HG02798 (cell line): ENCODE results near the gene CHI3L1.
A peak's percentile ranks its signal among the peaks of the same experiment; 100 is the strongest.

Source experiments
- ATAC-seq: cut with Tn5 transposase; IDR thresholded peaks from one replicate; pipeline ENCODE4 v1.9.1; 2021; ENCODE audit warnings: mild to moderate bottlenecking; ENCODE audit not compliant: unreplicated experiment, poor library complexity

Gene CHI3L1

DNA sequence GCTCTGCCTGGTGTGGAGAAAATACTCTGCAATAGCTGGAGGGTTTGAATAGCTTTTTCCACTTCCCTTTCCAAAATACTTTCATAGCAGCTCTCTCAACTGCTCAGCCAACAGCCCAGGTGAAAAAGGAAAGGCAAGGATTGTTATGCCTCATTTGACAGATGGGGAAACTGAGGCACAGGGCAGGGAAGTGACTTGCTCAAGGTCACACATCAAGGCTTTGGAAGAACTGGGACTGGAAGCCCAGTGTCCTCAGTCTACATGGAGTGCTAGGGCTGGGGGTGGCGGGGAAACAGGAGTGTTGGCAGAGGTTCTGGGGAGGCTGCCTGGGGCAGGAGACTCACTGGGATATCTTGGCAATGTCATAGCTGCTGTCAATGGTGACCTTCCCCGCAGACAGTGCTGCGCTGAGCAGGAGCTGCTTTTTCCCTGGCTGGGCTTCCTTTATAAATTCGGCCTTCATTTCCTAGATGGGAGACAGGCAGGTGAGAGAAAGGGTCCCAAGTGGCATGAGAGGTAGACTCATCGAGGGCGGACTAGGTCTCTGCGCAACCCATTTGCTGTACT lies 4.0 kb downstream of the CHI3L1 start:
- no peak for ATAC-seq

DNA sequence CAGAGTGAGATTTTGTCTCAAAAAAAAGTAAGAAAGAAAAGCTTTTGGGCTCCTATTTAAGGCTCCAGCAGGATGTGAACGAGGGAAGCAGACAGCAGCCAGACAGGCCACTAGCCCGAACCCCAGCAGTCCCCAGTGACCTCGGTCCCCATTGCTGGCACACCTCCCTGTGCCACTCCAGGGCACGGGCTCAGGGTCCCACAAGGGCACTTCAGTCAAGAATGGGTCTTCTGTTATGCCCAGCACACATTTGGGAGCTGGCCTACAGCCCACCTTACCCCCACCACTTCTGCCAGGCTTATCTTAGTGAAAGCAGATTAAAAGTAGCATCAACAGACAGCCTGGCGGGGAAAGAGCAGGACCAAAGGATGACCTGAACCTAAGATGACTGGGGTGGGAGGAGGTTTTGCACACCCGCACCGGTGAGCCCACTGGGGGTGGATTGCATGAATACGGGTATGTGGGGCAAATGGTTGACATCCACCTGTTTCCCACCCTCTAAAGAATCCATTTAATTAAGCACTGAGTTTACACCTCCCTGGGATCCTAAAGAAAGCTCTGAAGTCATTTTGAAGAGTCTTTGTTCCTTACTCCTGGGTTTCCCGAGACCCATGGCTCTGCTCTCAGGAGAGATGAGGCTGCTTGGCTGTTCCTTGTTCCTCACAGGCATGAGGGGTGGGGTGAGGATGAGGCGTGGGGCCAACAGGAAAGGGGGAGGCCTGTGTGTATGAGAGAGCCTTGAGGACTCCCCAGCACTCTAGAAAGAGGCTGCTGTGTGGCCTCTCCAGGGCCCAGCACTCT lies 4.7 kb downstream of the CHI3L1 start:
- ATAC-seq, result no peak

DNA sequence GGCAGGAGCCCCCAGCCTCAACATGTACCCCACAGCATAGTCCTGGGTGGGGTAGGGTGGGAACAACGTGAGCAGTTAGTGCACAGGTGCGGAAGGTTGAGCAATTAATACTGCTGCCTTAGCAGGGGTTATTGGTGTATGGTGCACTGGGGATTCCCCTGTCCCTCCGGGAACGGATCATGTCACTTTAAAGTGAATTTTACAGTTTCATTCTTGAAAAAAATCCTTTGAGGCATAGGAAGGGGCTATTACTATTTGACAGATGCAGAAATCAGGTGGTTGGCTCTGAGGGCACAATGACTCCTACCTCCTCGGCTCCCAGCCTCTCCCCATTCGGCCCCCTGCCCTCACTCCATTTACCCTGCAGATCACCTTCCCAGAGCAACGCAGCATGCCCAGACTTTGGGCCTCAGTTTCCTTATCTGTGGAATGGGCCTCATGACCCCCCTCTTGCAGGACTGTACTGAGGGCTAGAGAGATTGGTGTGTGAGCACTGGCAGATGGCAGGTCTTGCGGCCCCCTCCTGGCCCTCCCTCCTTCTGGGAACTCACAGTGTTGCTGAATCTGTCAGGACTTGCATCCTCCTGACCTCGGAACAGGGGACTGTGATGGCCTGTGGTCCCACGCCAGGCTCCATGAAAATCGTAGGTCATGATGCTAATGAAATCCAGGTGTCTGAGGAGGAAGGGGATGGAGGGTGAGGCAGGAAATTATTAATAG lies 5.7 kb downstream of the CHI3L1 start:
- ATAC-seq, result no peak

DNA sequence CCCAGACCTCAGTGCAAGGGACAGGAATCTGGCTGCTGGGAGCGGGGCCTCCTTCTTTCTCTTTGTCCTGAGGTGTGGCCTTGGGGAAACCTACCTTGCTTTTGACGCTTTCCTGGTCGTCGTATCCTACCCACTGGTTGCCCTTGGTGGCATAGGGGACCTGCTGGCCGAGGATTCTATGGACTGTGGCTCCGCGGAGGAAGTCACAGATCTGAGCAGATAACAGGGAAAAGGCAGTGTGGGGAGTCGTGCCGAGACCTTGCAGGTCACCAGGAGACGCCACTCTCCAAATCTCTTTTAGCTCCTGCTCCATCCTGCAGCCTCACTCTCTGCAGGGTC lies 6.9 kb downstream of the CHI3L1 start:
- no peak for ATAC-seq

DNA sequence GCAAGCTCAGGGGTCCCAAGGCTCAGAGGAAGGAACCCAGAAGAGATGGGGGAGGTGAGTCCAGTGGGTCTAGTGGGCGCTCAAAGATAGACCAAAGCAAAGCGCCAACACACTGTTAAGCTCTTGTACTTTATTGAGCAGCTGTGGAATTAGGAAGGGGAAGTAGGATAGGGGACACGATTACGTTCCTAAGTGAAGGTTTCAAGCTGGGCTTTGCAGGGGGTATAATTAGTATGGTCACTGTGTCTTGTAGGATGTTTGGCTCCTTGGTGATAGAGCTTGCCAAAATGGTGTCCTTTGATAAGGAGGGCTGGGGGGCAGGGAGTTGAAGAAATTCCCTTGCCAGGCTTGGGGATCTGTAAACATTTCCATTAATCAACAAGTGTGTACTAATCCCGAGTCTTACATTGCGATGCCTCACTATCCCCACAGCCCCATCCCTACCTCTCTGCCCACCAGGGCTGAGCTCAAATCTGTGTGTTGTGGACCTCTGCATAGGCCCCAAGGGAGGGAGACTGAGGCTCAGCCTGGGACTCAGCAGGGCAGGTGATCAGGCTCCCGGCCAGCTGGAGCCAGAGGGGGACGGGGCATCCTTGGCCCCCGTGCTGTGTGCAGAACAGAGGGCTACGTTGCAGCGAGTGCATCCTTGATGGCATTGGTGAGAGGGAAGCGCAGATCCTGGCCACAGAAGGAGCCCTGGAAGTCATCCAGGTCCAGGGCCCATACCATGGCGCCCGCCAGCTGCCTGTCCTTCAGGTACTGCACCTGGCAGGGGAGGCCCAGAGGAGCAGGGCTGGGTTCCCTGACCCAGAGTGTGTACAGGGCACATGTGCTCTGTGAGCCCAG lies 7.5 kb downstream of the CHI3L1 start:
- no peak for ATAC-seq

DNA sequence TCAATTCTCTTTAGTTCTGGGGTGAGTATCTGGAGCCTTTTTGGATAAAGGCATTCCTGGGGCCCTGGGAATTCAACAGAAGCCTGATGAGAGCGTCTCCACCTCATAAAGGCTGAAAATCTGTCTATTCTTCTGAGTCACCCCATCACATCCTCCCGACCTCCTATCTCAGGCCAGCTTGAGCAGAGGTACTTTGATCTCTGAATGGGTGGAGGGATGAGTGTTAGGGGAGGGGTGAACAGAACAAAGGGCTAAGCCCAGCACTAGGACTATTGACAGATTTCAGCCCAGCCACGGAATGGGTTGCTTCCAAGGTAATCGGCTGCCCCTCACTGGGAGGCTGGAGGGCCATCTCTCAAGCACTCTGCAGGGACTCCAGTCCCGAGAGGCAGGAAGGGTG lies 8.4 kb downstream of the CHI3L1 start:
- no peak for ATAC-seq

DNA sequence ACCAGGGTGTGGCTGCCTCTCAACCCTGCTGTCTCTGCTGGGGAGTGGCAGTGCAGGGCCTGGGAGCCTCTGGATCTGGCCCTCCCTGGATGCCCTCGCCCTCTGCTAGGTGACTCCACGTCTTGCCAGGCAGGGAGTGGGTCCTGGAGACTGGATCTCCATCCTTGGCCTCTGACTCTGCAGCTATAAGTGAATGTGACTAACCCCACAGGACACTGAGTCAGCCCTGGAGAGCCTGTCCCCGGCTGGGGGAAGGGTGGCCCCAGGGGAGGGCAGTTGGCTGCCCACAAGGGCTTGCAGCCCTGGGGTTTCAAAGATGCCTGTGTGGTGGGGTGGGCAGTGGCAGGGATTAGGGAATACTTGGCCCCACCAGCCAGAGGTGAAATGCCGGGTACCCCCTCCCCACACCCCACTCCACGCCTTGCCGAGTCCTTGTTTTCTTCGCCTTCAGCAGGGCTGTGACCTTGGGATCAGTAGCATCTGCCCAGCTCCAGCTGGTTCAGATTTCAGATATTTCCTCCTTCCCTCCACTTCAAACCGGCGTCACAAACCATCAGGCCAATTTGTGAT lies 8.9 kb downstream of the CHI3L1 start:
- ATAC-seq, result no peak

DNA sequence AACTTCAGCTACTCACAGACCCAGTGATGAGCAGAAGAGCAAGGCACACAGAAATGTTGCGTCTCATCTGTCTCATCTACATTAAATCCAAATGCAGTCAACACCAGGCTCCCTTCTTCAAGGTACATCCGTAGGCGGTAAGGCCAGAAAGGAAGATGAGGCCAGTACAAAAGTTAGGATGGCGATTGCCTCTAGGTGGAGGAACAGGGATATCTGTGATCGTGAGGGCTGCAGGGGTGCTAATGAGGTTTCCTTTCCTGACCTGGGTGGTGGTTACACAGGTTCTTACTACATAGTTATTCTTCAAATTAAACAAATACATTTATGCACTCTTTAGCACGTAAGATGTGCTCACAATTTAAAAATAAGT lies 9.5 kb downstream of the CHI3L1 start:
- no peak for ATAC-seq

DNA sequence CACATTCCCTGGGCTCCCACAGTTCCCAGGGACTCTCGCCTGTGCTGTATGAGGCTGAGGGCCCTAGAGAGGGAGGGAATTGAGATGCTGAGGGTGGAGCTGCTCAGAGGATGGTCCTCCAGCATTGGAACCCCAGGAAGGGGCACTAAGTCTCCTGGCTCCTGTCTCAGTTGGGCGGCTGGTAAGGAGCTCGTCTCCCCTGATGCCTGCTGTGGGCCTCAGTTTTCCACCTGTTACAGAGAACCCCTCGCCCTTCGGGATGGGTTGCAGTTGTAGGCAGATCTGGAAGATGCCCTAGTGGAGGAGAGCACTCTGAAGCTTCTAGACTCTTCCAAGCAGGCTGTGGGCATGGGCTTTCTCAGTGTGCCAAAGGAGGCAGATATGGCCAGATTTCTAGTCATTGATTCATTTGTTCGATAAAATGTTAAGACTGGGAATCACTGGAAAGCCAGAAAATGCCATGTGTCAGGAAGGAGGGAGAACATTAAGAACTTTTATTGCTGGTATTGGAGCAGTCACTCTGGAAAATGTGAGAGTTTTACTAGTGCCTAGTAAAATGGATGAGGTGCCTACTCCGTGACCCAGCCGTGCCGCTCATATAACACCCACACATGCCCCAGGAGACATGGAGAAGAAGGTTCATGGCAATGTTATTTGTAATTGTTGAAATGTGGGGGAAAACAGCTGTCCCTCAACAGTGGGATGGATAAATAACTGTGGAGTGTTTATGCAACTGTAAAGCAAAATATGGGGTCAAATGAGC lies 10.1 kb downstream of the CHI3L1 start:
- no peak for ATAC-seq

DNA sequence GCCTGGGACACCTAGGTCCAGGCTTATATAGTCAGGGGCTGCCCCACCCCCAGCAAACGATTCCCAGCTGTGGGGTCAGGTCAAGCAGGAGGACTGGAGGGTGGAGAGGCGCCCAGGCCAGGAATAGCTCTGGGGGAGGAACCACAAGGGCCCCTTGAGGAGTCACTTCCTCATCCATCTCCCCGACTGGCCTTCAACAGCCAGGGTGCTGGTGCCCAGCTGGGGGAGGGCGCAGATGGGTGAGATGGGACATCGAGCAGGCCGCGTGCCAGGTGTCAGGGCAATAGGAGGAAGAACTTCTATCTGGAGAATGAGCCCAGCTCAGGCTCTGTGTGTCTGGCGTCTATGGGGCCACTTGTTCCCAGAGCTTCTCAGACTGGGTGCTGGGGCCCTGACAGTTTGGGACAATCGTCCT lies 10.7 kb downstream of the CHI3L1 start:
- ATAC-seq, result no peak

DNA sequence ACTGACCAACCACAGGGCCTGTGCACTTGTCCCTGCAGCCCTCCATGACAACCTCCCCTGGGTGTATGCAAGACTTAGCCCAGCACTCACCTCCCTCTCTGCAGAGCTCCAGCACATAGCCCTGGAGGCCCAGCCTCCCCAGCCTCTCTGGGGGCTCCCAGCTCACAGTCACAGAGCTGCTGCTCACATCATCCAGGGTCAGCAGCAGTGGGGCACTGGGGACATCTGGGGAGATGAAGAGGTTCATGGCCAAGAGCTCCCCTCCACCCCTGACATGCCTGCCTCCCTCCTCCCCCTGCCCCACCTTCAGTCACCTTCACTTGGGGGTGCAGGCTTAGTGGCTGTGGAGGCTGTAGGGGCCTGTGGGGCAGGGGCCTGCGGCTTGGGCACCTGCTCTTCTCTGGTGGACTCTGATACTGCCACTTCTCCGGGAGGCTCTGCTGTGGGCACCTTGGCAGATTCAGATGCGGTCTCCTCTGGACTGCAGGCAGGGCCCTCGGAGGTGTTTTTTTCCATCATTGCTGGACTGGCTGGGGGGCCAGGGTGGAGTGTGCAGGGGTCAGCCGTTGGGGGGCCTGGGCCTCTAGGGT lies 11.2 kb downstream of the CHI3L1 start, which contains the start of gene MYBPH:
Gene MYBPH, minus strand, starts transcription at position 590 of the 590 bp plus-strand sequence. Its CDS starts 71 bp downstream, at position 519.
- no peak for ATAC-seq

DNA sequence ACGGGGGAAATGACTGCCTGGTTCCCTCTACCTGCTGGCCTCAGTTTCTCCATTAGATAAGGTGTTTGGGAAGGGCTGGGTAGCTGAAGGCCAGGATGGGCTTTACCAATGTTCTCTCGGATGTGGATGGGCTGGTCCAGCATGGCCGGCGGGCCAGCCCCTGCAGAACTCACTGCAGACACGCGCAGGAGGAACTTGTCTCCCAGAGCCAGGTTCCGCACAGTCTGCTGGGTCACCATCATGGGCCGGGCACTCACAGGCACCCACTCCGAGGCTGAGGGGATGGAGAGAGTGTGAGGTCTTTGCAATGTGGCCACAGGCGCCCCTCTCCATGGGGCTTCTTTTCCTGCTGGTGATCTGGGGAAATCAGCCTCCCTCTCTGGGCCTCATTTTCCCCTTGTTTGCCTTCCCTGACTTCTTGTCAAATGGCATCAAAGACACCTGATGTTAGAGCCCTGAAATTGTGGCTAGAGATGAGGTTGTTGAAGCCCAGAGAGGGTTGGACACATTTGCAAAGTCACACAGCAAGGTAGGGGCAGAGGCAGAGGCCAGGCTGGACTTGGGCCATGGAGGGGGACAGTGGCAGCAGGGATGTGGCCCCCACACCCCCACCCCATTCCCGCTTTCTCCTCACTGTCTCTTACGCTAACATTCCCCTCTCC lies 12.0 kb downstream of the CHI3L1 start:
- ATAC-seq, result no peak

DNA sequence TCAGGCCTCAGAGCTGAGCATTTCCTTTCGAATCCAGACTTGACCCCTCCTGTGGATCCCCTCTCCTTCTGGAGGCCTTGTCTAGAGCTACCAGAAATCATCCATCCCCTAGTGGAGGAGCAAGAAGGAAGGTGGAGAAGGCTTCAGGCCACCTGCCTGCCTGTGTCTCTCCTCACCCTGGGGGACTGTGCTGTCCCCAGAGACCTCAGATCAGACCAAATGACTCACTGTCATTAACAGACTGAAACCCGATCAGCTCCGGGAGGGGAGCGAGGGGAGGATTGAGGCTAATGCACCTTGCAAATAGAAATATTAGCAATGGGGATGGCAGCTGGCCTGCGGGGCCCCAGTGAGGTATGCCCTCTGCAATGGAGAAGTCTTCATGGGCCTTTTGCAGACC lies 12.9 kb downstream of the CHI3L1 start:
- peak; percentile 81 for ATAC-seq

DNA sequence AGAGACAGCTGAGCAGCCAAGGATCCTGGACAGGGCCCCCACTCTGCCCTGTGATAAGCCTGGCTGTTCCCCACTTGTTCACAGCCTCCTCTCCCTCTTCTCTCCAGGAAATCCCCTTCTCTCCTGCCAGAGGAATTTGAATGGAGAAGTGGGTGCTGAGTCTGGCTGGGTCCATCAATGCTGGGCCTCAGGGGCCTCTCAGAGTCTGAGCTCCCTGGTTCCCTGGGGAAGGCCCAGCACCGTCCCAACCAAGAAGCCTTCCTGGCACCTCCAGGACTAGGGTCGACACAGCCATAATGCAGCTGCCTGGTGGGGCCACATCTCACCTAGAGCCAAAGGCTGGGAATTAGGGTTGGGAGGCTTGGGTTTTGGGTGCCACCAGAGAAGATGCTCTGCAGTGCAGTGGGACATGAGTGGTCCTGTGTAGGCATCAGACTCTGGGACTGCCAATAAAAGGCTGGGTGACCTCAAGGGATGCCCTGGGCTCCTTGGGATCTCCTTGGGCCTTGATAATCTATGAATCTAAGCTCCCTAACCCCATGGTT lies 13.4 kb downstream of the CHI3L1 start:
- ATAC-seq, result no peak

DNA sequence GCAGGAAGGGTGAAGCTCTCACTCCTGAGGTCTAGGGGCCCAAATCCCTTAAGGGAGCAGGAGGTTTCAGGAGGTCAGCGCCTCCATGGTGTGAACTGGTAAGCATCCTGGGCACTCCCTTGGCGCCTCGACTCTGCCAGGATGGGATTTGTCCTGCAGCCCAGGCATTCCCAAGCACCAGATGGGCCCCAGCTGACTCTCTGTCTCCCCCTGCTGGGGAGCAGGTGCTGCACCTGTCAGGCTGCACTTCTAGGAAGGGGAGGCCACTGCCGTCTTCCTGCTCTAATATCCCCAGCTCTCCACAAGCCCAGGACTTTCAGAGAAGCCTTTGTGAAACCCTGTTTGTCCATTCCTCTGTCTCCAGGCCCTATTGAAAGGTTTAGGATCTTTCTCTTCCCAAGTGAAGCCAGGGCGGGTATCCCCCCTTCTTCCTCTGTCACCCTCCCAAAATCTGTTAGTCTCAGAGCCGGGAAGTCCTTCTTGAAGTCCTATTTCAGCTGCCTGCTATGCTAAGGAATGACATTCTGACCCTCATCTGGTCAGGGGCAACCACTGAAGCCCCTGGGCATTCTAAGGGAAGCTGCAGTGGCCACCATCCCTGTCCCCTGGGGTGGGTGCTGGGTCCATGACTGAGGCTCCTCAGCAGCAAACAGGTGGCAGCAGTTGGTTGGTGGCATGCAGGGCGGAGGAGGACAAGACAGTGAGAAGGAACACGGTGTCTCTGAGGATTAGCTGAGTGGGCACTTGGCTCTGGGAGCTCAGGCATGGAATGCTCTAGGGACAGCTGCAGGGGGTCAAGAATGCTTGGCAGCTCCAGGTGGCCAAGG lies 14.1 kb downstream of the CHI3L1 start:
- no peak for ATAC-seq

DNA sequence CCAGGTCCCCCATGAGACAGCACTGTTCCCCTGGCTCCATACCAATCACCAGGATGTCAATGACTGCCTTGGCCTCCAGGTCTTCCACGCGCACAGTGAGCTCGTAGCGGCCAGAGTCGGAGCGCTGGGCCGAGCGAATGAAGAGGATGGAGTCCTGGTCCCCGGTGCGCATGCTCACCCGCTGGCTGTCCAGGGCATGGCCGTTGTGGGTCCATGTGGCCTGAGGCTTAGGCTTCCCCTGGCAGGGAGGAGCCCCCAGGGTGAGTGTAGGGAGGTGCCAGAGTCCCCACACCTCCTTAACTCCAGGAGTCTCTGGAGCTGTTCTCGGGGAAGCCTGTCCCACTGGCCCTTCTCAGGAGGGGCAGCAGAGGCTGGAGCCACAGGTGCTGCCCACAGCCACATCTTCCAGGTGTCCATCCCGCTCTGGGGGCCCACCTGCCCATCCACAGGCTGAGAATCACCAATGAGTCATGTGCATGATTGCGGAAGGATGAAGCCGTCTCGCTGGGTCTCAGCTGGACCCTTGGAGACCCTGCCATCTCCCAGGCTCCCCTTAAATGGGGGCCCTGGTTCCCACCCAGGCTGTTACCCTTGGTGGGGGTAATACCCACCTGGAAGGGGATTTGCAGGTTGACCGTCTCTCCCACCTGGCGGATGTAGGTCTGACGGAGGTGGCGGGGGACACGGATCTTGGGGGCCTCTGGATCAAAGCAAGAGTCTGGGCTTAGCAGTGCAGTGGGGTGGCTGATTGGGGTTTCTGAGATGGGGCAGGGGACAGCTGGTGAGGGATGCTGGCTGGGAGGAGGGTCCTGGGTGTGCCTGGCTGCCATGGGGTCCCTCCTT lies 14.9 kb downstream of the CHI3L1 start:
- ATAC-seq, result no peak
